NCI-H2107 treated with DMSO at 0.1 percent for 48 hours (cell line): ENCODE data around the gene PCDH1.
"Not testable (repeated sequence)": the region's sequence is repeated elsewhere in the genome, so short reads cannot be mapped to it uniquely, and the experiment has no call there.

Experiments used
- DNase-seq: peaks from one replicate; lab custom pipeline; 2025; ENCODE audit not compliant: unreplicated experiment; lab: John Stamatoyannopoulos, UW

PCDH1 gene

DNA sequence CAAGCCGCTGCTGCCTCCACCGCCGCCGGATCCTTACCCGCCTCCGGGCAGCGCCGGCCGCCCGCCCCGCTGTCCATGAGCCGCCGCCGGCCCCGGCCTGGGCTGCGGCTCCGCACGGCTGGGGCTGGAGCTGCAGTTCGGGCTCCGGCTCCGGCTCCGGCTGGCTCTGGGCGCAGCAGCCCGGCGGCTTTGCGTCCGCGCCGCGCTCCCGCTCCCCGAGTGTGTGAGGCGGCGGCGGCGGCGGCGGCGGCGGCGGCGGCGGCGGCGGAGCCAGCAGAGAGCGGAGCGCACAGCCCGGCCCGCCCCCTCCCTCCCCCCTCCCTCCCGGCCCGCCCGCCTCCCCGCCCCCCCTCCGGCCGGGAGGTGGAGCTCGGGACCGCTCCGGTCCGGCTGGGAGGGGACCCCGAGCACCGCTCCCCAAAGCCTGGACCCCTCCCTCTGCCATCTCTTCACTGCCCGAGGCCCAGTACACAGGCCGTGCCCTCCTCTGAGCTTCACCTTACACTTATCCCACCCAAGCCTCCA lies at the start of gene PCDH1:
Gene PCDH1 (minus strand): TSS at position 225 of the 525 bp plus-strand sequence. CDS start 148 bp downstream, at position 77.
- no peak for DNase-seq

- DNase-seq, result no peak
Measured at GRCh38 chr5:141926434-141926833, 48.2 kb upstream of the PCDH1 start.

GRCh38 chr5:141923448-141924313 lies 45.5 kb upstream of the PCDH1 start, which contains the start of gene DELE1:
DELE1 (plus strand) TSS chr5:141923871; CDS start chr5:141923942, 71 bp downstream.
- DNase-seq, result peak; percentile 72

DNA sequence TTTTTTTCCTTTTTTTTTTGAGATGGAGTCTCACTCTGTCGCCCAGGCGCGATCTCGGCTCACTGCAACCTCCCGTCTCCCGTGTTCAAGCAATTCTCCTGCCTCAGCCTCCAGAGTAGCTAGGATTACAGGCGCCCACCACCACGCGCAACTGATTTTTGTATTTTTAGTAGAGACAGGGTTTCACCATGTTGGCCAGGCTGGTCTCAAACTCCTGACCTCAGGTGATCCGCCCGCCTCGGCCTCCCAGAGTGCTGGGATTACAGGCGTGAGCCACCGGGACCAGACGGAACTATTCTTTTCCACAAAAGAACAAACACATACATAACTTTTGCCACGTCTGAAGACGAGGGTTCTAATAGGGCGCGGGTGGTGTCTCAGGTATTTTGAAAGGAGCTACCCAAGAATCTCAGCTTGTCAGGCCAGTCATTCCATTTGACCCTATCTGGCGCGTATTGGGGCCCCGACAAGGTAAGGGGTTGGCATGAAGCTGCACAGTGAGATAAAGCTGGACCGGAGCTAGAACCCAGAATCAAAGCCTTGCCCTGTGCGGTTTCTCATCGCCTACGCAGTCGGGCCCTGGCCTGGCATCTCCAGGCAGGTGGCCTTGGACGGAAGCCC lies 44.7 kb upstream of the PCDH1 start:
- DNase-seq, result not testable (repeated sequence)

DNA sequence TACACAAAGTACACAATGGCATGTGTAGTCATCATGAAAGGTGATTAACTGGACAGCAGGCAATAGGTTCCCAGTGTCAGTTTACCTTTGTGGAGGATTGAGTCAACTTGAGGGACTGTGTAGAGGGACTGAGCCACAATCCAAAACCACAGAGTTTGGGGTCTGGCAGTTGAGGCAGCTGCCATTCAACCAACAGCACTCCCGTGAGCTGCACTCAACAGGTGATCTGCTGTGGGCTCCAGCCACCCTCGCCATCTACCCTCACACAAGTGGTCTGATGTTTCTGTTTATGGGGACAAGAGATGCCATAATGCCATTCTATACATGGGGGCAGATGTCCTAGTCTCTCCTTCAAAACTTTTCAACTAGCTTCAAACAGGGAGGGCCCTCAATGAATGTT lies 42.6 kb upstream of the PCDH1 start:
- no peak for DNase-seq

- DNase-seq, result no peak
Measured at GRCh38 chr5:141919218-141920119, 41.3 kb upstream of the PCDH1 start.

DNA sequence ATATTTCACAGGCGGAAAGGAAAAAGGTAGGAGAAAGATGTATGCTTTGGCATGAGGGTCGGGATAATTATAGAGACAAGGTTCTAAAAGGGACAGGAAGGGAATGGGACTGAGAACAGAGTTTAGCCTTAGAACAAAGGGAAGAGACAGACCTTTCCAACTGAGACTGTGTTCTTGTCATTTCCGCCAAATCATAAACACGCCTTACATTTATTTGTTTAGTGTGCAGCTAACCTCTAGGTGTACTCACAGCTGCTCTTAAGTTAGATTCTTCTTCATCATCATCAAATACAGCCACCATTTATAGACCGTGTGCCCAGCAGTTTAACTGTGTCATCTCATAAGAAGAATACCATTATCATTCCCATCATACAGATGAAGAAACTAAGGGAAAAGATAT lies 39.5 kb upstream of the PCDH1 start:
- no peak for DNase-seq

GRCh38 chr5:141916522-141916921 lies 38.3 kb upstream of the PCDH1 start:
- no peak for DNase-seq

DNA sequence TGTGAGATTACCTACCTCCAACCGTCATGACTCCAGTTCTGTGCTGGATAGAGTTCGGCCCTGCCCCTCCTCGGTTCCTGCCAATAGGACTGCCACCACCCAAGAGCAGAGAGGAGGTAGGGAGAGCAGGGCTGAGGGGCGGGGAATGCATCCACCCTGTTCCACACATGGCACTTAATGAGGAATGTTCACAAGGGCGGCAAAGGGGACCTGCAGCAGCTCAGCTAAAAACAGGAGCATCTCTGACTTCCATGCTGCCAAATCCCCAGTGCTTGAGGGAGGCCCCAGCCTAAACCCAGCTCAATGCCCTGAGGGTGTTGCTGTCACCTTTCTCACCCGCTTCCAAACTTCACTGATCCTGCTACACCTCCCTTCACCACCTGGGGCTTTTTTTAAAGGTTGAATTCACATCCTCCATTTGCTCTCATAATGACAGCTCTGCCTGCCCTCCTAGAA lies 37.7 kb upstream of the PCDH1 start:
- DNase-seq, result no peak

GRCh38 chr5:141914797-141915196 lies 36.6 kb upstream of the PCDH1 start:
- no peak for DNase-seq

DNA sequence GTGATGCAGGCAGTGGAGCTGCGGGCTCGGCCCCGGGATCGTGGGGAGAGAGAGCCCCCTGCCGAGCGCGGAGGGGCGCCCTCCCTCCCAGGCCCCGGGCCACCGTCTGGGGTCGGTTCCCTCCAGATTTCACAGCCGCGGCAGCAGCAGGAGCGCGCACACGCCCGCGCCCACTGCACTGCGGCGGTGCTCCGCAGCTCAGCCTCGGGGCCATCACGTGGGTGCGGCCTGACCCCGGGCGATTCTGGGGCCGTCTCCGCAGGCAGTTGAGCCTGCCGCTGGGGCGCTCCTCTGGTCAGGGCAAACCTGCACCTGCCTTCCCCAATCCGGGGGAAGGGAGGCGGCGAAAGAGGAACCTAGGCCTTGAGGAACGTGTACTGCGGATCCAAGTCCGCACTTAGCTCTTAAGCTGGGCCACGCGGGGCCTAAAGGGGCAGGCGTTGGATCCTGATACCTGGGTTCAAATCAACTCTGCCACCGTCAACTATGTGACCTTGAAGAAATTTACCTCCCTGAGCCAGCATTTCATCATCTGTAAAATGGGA lies 36.1 kb upstream of the PCDH1 start:
- DNase-seq, result no peak

DNA sequence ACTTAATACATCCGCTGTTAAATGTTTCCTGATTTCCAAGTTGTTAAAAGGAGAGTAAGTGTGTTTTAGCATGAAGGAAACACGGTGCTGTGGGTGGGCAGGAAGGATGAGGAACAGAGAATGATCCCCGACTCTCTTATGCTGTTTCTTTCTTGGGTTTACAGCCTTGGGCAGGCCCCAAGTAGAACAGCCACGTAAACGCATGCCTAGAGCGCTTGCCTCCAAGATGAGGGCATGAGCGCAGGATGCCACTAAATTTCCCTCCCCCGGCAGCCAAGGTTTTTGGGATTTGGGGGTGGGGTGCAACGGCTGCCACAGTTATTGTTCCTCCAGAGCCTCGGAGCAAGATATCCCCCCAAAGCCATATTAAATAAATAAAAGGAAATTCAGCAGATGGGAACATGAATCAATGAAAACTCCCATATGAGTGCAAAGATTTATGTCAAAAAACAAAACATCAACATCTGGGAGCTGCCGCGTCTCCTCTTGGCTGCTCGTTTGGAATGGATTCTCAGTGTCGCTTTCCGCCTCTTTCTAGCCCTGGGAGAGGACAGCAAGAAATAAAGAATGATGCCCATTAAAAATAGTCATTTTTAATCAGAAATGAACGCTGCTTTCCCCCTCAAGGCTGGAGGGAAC lies 35.5 kb upstream of the PCDH1 start:
- no peak for DNase-seq

DNA sequence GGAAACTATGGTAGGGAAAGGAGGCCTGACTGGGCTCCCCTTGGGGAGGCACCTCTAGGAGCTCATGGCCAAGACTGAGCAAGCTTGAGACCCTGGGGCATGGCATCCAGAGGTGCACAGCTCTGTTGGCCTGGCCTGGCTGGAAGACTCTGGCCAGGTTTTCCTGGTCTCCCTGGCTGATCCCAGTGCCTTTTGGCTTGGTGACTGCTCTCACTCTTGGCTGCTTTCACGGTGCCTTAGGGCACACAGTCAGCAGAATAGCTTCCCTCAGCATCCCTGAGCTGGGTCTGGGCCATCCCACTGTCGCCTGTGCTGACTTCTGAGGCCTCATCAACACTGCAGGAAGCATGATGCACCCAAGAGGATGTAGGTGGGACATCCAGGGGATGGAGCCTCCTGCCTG lies 32.1 kb upstream of the PCDH1 start:
- DNase-seq, result no peak

GRCh38 chr5:141909212-141909611 lies 31.0 kb upstream of the PCDH1 start:
- DNase-seq, result no peak

- no peak for DNase-seq
Measured at GRCh38 chr5:141908796-141909195, 30.6 kb upstream of the PCDH1 start.

- no peak for DNase-seq
Measured at GRCh38 chr5:141906972-141907371, 28.8 kb upstream of the PCDH1 start.

DNA sequence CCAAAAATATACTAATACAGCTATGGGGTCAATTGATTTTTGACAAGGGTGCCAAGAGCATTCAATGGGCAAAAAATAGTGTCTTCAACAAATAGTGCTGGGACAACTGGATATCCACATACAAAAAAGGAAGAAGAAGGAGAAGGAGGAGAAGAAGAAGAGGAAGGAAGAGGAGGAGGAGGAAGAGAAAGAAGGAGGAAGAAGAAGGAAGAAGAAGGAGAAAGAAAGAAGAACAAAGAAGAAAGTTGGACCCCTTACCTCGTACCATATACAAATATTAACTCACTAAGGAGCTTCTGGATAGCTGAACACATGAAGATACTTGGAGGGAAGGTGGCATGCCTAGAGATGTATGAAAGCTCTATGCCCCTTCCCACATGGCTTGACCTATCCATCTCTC lies 28.3 kb upstream of the PCDH1 start:
- DNase-seq, result no peak

GRCh38 chr5:141904551-141904950 lies 26.3 kb upstream of the PCDH1 start:
- DNase-seq, result no peak

DNA sequence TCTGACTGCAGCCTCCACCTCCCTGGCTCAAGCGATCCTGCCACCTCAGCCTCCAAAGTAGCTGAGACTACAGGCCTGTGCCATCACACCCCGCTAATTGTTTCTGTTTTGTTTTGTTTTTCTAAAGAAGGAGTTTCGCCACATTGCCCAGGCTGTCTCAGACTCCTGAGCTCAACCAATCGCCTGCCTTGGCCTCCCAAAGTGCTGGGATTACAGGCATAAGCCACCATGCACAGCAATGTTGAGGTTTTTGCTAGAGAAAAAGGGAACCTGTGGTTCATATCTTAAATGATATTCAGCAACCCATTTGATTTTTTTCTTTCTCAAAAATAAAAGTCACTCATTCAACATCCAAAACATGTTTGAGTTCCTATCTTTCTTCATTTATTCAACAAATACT lies 25.1 kb upstream of the PCDH1 start:
- DNase-seq, result no peak
